Neural cell (in vitro differentiated cells): ENCODE data around the gene GALK2. TPM values are rescaled to one million over a fixed set of nuclear protein-coding genes. Genes with fewer than 3 reads are reported as not detected.

Experiments
- H2AFZ ChIP-seq: fragments of 200-600, 300-800 bp; sonication (generic), shearing (Covaris generic); 2 replicates; pipeline ENCODE4 v1.6.0; 2014; ENCODE audit warnings: low read depth, mild to moderate bottlenecking, antibody characterized with exemption, low read length, moderate library complexity
- H3F3A ChIP-seq: fragments of 200-600 bp; shearing (Covaris generic); 2 replicates; pipeline ENCODE4 v1.6.1; 2016; ENCODE audit warnings: mild to moderate bottlenecking, moderate library complexity, mixed read lengths, antibody characterized with exemption, low read length; ENCODE audit not compliant: insufficient read depth, poor library complexity, severe bottlenecking
- H3K27ac ChIP-seq: fragments of 200-600, 300-800 bp; sonication (generic), shearing (Covaris generic); 2 replicates; pipeline ENCODE4 v1.5.1; 2014; ENCODE audit warnings: mild to moderate bottlenecking, low read length, moderate library complexity
- H3K27me3 ChIP-seq: fragments of 300-800, 200-600 bp; sonication (generic), shearing (Covaris generic); 2 replicates; pipeline ENCODE4 v1.6.0; 2014; ENCODE audit warnings: mild to moderate bottlenecking, low read depth, low read length, moderate library complexity; ENCODE audit not compliant: insufficient read depth
- H3K36me3 ChIP-seq: fragments of 300-800, 200-600 bp; sonication (generic), shearing (Covaris generic); 2 replicates; pipeline ENCODE4 v1.5.1; 2014; ENCODE audit warnings: mild to moderate bottlenecking, antibody characterized with exemption, low read length, moderate library complexity; ENCODE audit not compliant: insufficient read depth
- H3K4me2 ChIP-seq: fragments of 300-800, 200-600 bp; sonication (generic), shearing (Covaris generic); 2 replicates; pipeline ENCODE4 v1.6.0; 2014; ENCODE audit warnings: mild to moderate bottlenecking, low read length
- H3K4me3 ChIP-seq: fragments of 300-800, 200-600 bp; sonication (generic), shearing (Covaris generic); 2 replicates; pipeline ENCODE4 v1.5.1; 2014; ENCODE audit warnings: mild to moderate bottlenecking, low read length, moderate library complexity
- H3K79me2 ChIP-seq: fragments of 200-600 bp; shearing (Covaris generic); replicated peaks from 2 replicates; pipeline ENCODE4 v1.6.0; 2014; ENCODE audit warnings: mild to moderate bottlenecking, low read length, moderate library complexity; ENCODE audit not compliant: insufficient read depth
- H3K9ac ChIP-seq: fragments of 300-800, 200-600 bp; sonication (generic), shearing (Covaris generic); 2 replicates; pipeline ENCODE4 v1.6.1; 2016; ENCODE audit warnings: mild to moderate bottlenecking, low read length, mixed read lengths
- H3K9me2 ChIP-seq: fragments of 200-600 bp; shearing (Covaris generic); 2 replicates; pipeline ENCODE4 v1.6.1; 2016; ENCODE audit warnings: mild to moderate bottlenecking, low read length, mixed read lengths; ENCODE audit not compliant: insufficient read depth
- H3K9me3 ChIP-seq: fragments of 200-600, 300-800 bp; sonication (generic), shearing (Covaris generic); 2 replicates; pipeline ENCODE4 v1.6.1; 2016; ENCODE audit warnings: mild to moderate bottlenecking, mixed run types, low read length, moderate library complexity, mixed read lengths
- H4K20me1 ChIP-seq: fragments of 200-600 bp; shearing (Covaris generic); 2 replicates; pipeline ENCODE4 v1.6.1; 2016; ENCODE audit warnings: mild to moderate bottlenecking, mixed run types; ENCODE audit not compliant: insufficient read depth
- CTCF ChIP-seq: fragments of 450-650 bp; IDR thresholded peaks from 2 replicates; pipeline ENCODE4 v1.5.1; 2014; ENCODE audit warnings: antibody characterized with exemption, mild to moderate bottlenecking, moderate library complexity; ENCODE audit not compliant: poor library complexity, severe bottlenecking
- EP300 ChIP-seq: fragments of 450-650 bp; conservative IDR thresholded peaks from 2 replicates; pipeline ENCODE4 v1.6.1; 2014; ENCODE audit warnings: antibody characterized with exemption, mild to moderate bottlenecking, moderate library complexity; ENCODE audit not compliant: poor library complexity, severe bottlenecking
- EZH2 ChIP-seq: fragments of 200-600, 300-800 bp; shearing (Covaris generic), sonication (generic); IDR thresholded peaks from 2 replicates; pipeline ENCODE4 v1.6.1; 2014; ENCODE audit warnings: antibody characterized with exemption, low read length, borderline replicate concordance, mild to moderate bottlenecking; ENCODE audit not compliant: insufficient read depth, poor library complexity, severe bottlenecking
- MXI1 ChIP-seq: fragments of 450-650 bp; conservative IDR thresholded peaks from 2 replicates; pipeline ENCODE4 v1.6.1; 2014; ENCODE audit warnings: antibody characterized with exemption, mild to moderate bottlenecking; ENCODE audit not compliant: poor library complexity, severe bottlenecking
- POLR2AphosphoS5 ChIP-seq: IDR thresholded peaks from 2 replicates; pipeline ENCODE4 v1.6.1; 2012
- RAD21 ChIP-seq: fragments of 450-650 bp; conservative IDR thresholded peaks from 2 replicates; pipeline ENCODE4 v1.6.1; 2014; ENCODE audit warnings: antibody characterized with exemption, mild to moderate bottlenecking, moderate library complexity
- REST ChIP-seq: IDR thresholded peaks from 2 replicates; pipeline ENCODE4 v1.6.1; 2012; ENCODE audit warnings: borderline replicate concordance
- SMC3 ChIP-seq: fragments of 450-650 bp; conservative IDR thresholded peaks from 2 replicates; pipeline ENCODE4 v1.6.1; 2014; ENCODE audit warnings: antibody characterized with exemption, mild to moderate bottlenecking, moderate library complexity; ENCODE audit not compliant: poor library complexity
- TAF1 ChIP-seq: IDR thresholded peaks from 2 replicates; pipeline ENCODE4 v1.6.1; 2012; ENCODE audit warnings: low read depth
- polyA plus RNA-seq: library from polyadenylated mRNA; depleted of rRNA; stranded (reverse); fragments of >200 nt; gene quantifications from 2 replicates; pipeline ENCODE4 v1.2.3, GENCODE V29; 2014

GALK2 gene
- polyA plus RNA-seq, 1 donor from 2014 or later, result 26.3 TPM

GRCh38 chr15:49239105-49239504 lies 69.1 kb downstream of the GALK2 start:
- no peaks in the 10 kb centered on the region for H3K79me2 ChIP-seq
- H3K27me3 ChIP-seq, result no peaks in the 10 kb centered on the region
- H3K9me3 ChIP-seq, result no peaks in the 10 kb centered on the region
- no peaks in the 10 kb centered on the region for H3K9me2 ChIP-seq
- H4K20me1 ChIP-seq, result no peaks in the 10 kb centered on the region
- TF ChIP-seq POLR2AphosphoS5 (no peak), TAF1 (no peak), RAD21 (no peak), SMC3 (no peak)
- no peak overlapping the region for H3K4me2 ChIP-seq
- no peak overlapping the region for H3K9ac ChIP-seq
- no peaks in the 10 kb centered on the region for H3F3A ChIP-seq
- H2AFZ ChIP-seq, result no peak overlapping the region
- no peak overlapping the region for H3K27ac ChIP-seq
- H3K4me3 ChIP-seq, result no peak overlapping the region
- H3K36me3 ChIP-seq, result no peaks in the 10 kb centered on the region

- H3K4me2 ChIP-seq, result no peak overlapping the region
Measured at GRCh38 chr15:49242820-49243219, 72.8 kb downstream of the GALK2 start.

More at GRCh38 chr15:49242820-49243219, 72.8 kb downstream of the GALK2 start:
- no peaks in the 10 kb centered on the region for H3K79me2 ChIP-seq
- no peaks in the 10 kb centered on the region for H3K9me2 ChIP-seq
- no peak overlapping the region for H3K9ac ChIP-seq
- no peaks in the 10 kb centered on the region for H3K9me3 ChIP-seq
- no peaks in the 10 kb centered on the region for H3K27me3 ChIP-seq
- no peaks in the 10 kb centered on the region for H3F3A ChIP-seq
- no peak overlapping the region for H2AFZ ChIP-seq
- TF ChIP-seq EZH2, result no peak
- TF ChIP-seq SMC3, result no peak
- no peak for TF ChIP-seq CTCF
- no peak for TF ChIP-seq RAD21
- TF ChIP-seq REST, result no peak
- no peak for TF ChIP-seq MXI1
- TF ChIP-seq EP300, result no peak
- no peak for TF ChIP-seq POLR2AphosphoS5
- no peak for TF ChIP-seq TAF1
- no peaks in the 10 kb centered on the region for H4K20me1 ChIP-seq
- no peak overlapping the region for H3K4me3 ChIP-seq
- no peaks in the 10 kb centered on the region for H3K36me3 ChIP-seq
- no peak overlapping the region for H3K27ac ChIP-seq
